ENCODE data around the gene CDKN2B.

- TF ChIP-seq SMC3 (conservative IDR thresholded peaks at IDR 0.05; ENCODE audit: poor library complexity): no peak
- no peak for TF ChIP-seq CTCF (IDR thresholded peaks at IDR 0.05; ENCODE audit: poor library complexity, severe bottlenecking)
- no peak for TF ChIP-seq RAD21 (conservative IDR thresholded peaks at IDR 0.05)
- no peak for TF ChIP-seq TAF1 (IDR thresholded peaks at IDR 0.05; ENCODE audit: low read depth)
- no peak for TF ChIP-seq EZH2 (IDR thresholded peaks at IDR 0.05; ENCODE audit: borderline replicate concordance, insufficient read depth, low read length, poor library complexity, severe bottlenecking)
- no peak for TF ChIP-seq REST (IDR thresholded peaks at IDR 0.05; ENCODE audit: borderline replicate concordance)
- TF ChIP-seq POLR2AphosphoS5 (IDR thresholded peaks at IDR 0.05): no peak
- no peak for TF ChIP-seq EP300 (conservative IDR thresholded peaks at IDR 0.05; ENCODE audit: poor library complexity, severe bottlenecking)
Measured at GRCh38 chr9:22041775-22042174, 32.7 kb upstream of the CDKN2B start.

All from neural cell (in vitro differentiated cells).